Esophagus squamous epithelium (tissue), 5 donors: Measurements from ENCODE around the gene RARG. TPM values are rescaled to one million over a fixed set of nuclear protein-coding genes. Genes with fewer than 3 reads are reported as not detected.

Experiments
- DNase-seq: peaks from one replicate; lab custom pipeline; 2025; lab: John Stamatoyannopoulos, UW
- H3K27ac ChIP-seq, 4 donors: fragments of 200-600 bp; sonication (generic); one replicate each; pipeline ENCODE4 v1.5.1; 2016 to 2019; ENCODE audit warnings: mild to moderate bottlenecking in 1 of 4
- H3K27me3 ChIP-seq, 4 donors: fragments of 200-600 bp; sonication (generic); 1 replicate in 3 of 4; 2 replicates in 1 of 4; pipeline versions ENCODE4 v1.5.1 to v1.6.0; 2017 to 2021; ENCODE audit warnings: antibody characterized with exemption in 1 of 4
- H3K36me3 ChIP-seq, 3 donors: fragments of 200-600 bp; sonication (generic); one replicate each; pipeline ENCODE4 v1.5.1; 2016 to 2019
- H3K4me1 ChIP-seq, 3 donors: fragments of 200-600 bp; sonication (generic); one replicate each; pipeline ENCODE4 v1.5.1; 2017 to 2019
- H3K4me3 ChIP-seq, 4 donors: fragments of 200-600 bp; sonication (generic); 1 replicate in 3 of 4; 2 replicates in 1 of 4; pipeline ENCODE4 v1.5.1; 2016 to 2019; ENCODE audit warnings: mild to moderate bottlenecking in 2 of 4, moderate library complexity in 1 of 4
- H3K9me3 ChIP-seq, 3 donors: fragments of 200-600 bp; sonication (generic); one replicate each; pipeline ENCODE4 v1.5.1; 2016 to 2019
- POLR2A ChIP-seq, 4 donors: fragments of 450-650 bp; IDR thresholded peaks; one replicate each; pipeline ENCODE4 v1.6.1; 2017; ENCODE audit warnings: antibody characterized with exemption in 4 of 4, mild to moderate bottlenecking in 4 of 4, moderate library complexity in 3 of 4
- WGBS, 2 donors: methylation state at CpG; one replicate each; pipeline ENCODE4 v1.1.5; 2018; 5-methylcytosine and 5-hydroxymethylcytosine counted together
- intact Hi-C: fragments of 100-400 bp; cut with DNase I; formaldehyde crosslinking; loops from one replicate; pipeline ENCODE4 v1.15.0; 2022
- total RNA-seq, 4 donors: library from RNA; depleted of rRNA; stranded (reverse); fragments of >200 nt; gene quantifications; one replicate each; pipeline ENCODE4 v1.1.0, GENCODE V29; 2016
- TF ChIP-seq, protein P1 (sequence below), 6 experiments: fragments of 450-650 bp in 4 of 6; fragments of 200-600 bp in 2 of 6; sonication (generic) in 2 of 6; IDR thresholded peaks; one replicate each; pipeline ENCODE4 v1.5.1; 2016 to 2019; ENCODE audit warnings: antibody characterized with exemption in 6 of 6, mild to moderate bottlenecking in 4 of 6, moderate library complexity in 4 of 6
- donor health status: DM: yes; HTN: yes; CAD: no.

RARG gene
- total RNA-seq, result 100 to 1,000 TPM in 3 of 4 donors, 10 to 100 TPM in 1; 98.0 to 171 (median 125) TPM

DNA sequence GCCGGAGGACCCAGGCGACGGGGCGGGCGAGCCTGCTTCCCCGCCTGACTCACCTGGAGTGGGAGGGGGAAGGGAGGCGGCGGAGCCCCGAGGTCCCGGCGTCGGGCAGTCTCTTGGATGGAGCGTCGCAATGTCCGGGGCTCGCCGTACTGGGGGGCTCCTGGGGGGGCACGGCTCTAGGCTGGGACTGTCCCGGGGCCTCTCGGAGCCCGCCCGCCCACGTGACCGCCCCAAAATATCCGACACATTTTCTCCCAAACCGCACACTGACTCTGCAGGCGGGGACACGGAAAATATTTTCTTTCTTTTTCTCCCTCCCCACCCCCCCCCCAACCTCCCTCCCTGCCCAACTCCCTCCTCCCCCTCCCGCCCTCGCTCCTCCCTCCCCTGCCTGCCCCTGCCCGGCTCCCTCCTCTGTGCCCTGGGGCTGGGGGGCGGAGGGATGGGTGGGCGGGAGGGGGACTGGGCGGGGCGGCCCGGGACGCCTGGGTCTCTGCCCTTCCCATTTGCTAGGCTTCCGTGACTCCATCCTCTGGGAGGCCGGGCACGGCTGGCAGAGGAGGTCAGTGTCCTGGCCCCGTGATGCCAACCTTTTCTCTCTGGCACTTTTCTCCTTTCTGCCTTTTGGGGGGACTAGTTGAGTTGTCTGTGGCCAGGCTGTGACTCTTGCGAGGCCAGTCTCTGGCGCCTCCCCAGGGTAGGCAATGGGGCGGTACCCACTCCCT is at the start of gene RARG:
Gene RARG (minus strand): TSS at position 289 of the 725 bp plus-strand sequence. CDS start 4,664 bp downstream, outside the sequence.
- peak in 2 of 4 donors; percentile 49 to 59 for TF ChIP-seq POLR2A (IDR thresholded peaks at IDR 0.05)
- TF ChIP-seq, protein P1, sequence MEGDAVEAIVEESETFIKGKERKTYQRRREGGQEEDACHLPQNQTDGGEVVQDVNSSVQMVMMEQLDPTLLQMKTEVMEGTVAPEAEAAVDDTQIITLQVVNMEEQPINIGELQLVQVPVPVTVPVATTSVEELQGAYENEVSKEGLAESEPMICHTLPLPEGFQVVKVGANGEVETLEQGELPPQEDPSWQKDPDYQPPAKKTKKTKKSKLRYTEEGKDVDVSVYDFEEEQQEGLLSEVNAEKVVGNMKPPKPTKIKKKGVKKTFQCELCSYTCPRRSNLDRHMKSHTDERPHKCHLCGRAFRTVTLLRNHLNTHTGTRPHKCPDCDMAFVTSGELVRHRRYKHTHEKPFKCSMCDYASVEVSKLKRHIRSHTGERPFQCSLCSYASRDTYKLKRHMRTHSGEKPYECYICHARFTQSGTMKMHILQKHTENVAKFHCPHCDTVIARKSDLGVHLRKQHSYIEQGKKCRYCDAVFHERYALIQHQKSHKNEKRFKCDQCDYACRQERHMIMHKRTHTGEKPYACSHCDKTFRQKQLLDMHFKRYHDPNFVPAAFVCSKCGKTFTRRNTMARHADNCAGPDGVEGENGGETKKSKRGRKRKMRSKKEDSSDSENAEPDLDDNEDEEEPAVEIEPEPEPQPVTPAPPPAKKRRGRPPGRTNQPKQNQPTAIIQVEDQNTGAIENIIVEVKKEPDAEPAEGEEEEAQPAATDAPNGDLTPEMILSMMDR (IDR thresholded peaks at IDR 0.05), result no peak
- intact Hi-C loops, result no loop called here
- Histone ChIP-seq H3K27me3 (no peaks in the 10 kb centered on the region), H3K9me3 (no peaks in the 10 kb centered on the region), H3K27ac (peak within 1 kb of the TSS; percentile 95 to 100 (median 98)), H3K4me1 (peaks cover 45 to 99% (median 67%) of the 10 kb centered on the region in 3 donors), H3K36me3 (peaks cover 0 to 21% (median 10%) of the 10 kb centered on the region in 3 donors), H3K4me3 (peak within 1 kb of the TSS; percentile 76 to 90 (median 78))
- 1 to 2% methylated on average over 12 of the region's 44 CpGs for WGBS, 2 donors
- DNase-seq, result no peak

DNA sequence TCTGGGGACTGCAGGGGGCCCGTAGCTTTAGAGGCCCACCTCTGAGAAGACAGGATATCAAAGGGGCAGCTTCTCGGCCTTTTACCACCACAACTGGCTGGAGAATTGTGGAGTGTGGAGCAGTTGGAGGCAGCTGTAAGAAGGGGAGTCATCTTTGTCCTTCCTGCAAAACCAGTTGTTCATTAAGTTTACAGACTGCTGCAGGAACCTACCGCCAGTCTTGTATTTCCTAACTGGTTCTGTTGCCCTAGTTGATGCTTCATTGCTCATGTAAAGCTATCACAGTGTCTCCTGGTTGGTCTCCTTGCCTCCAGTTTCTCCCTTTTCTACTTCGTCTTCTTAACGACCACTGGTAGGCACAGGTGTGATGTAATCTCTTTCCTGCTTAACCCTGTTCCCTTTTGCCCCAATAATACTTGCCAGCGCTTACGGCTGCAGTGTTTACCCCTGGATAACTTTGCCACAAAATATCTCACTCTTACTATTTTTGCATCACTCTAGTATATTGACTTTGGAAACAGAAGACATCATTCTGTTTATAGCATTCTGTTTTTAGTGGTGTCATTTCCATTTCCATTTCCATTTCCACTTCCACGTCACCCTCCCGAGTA is 48.0 kb upstream of the RARG start:
- Histone ChIP-seq H3K27ac (peak overlapping the region; percentile 72 to 92 (median 90)), H3K36me3 (peaks cover 0 to 37% (median 17%) of the 10 kb centered on the region in 3 donors), H3K4me1 (peaks cover 25 to 79% (median 30%) of the 10 kb centered on the region in 3 donors), H3K4me3 (peak overlapping the region; percentile 32 to 50 (median 42)), H3K27me3 (no peaks in the 10 kb centered on the region), H3K9me3 (no peaks in the 10 kb centered on the region)
- TF ChIP-seq, protein P1 (IDR thresholded peaks at IDR 0.05), result peak in 1 of 6 experiments; percentile 4
- TF ChIP-seq POLR2A (IDR thresholded peaks at IDR 0.05), result no peak
- intact Hi-C loops, result no loop called here
- no peak for DNase-seq
- WGBS, 2 donors, result 59 to 70% methylated on average over 7 to 8 of the region's 9 CpGs

DNA sequence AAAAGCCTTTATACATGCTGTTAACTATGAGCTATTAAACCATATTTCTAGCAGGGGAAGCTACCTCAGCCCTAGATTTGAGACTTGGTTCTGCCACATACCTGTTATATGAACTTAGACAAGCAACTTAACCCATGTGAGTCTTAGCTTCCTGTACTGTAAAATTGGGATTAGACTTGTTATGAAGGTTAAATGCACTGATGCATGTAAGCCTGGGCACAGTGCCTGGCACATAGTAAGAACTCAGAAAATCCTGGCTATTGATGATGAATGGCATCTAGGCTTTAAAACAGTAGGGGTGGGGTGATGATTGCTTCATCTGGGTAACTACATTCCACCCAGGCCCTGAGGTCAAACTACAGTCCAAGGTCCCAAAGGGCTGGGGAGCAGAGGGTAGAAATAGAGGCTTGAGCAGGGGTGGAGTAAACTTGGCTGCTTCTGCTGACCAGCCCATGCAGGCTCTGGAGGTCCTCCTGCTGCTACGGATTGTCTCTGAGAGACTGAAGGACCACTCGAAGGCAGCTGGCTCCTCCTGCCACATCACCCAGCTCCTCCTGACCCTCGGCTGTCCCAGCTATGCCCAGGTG is 47.4 kb upstream of the RARG start:
- DNase-seq, result no peak
- Histone ChIP-seq H3K27ac (peak overlapping the region; percentile 80 to 92 (median 90)), H3K4me1 (peaks cover 25 to 83% (median 30%) of the 10 kb centered on the region in 3 donors), H3K9me3 (no peaks in the 10 kb centered on the region), H3K27me3 (no peaks in the 10 kb centered on the region), H3K36me3 (peaks cover 0 to 31% (median 17%) of the 10 kb centered on the region in 3 donors), H3K4me3 (peak overlapping the region; percentile 32 to 50 (median 42))
- 24 to 100% methylated on average over 2 to 3 of the region's 3 CpGs for WGBS, 2 donors
- intact Hi-C loops, result no loop called here
- TF ChIP-seq POLR2A (IDR thresholded peaks at IDR 0.05), result no peak
- TF ChIP-seq, protein P1 (IDR thresholded peaks at IDR 0.05), result no peak

DNA sequence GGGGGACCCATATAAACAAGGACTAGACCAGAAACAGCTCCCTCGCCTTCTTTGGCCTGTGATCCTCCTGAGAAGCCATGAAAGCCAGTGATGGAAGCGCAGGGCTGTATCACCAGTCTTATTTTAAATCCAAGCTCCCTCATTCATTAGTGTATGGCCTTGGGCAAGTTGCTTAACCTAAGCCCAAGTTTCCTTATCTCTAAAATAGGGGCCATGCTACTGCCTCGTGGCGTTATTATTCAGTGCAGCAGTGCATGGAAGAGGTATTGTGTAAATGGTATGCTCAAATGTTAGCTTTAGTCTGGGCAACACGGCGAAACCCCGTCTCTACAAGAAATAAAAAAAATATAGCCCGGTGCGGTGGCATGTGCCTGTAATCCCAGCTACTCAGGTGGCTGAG is 46.0 kb upstream of the RARG start:
- DNase-seq, result no peak
- intact Hi-C loops, result no loop called here
- Histone ChIP-seq H3K9me3 (no peaks in the 10 kb centered on the region), H3K4me3 (no peak overlapping the region), H3K4me1 (peaks cover 25 to 83% (median 25%) of the 10 kb centered on the region in 3 donors), H3K36me3 (peaks cover 0 to 20% (median 17%) of the 10 kb centered on the region in 3 donors), H3K27me3 (no peaks in the 10 kb centered on the region), H3K27ac (peak overlapping the region; percentile 44 to 92 (median 86))
- WGBS, 2 donors, result 64 to 78% methylated on average over 8 to 9 of the region's 9 CpGs
- TF ChIP-seq, protein P1 (IDR thresholded peaks at IDR 0.05), result no peak
